ENCODE results near the gene CLHC1.
"Not testable (repeated sequence)": the region's sequence is repeated elsewhere in the genome, so short reads cannot be mapped to it uniquely, and the experiment has no call there.

DNA sequence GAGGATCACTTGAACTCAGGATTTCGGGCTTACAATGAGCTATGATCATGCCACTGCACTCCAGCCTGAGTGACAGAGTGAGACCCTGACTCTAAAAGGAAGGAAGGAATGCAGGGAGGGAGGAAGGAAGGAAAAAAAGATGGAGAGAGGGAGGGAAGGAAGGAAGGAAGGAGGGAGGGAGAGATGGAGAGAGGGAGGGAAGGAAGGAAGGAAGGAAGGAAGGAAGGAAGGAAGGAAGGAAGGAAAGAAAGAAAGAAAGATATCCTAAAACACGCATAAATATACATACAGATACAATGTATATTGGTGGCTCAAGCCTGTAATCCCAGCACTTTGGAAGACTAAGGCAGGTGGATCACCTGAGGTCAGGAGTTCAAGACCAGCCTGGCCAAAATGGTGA lies 42.3 kb upstream of the CLHC1 start:
- TF ChIP-seq TAF1 (IDR thresholded peaks at IDR 0.05; ENCODE audit: low read depth, low read length); POLR2A (IDR thresholded peaks at IDR 0.05; ENCODE audit: low read depth, low read length); POU2F2 (IDR thresholded peaks at IDR 0.05; ENCODE audit: low read depth, low read length); PAX5 (IDR thresholded peaks at IDR 0.05; ENCODE audit: insufficient read depth, low read length, severe bottlenecking); POLR2AphosphoS5 (IDR thresholded peaks at IDR 0.05; ENCODE audit: low read depth, low read length): not testable (repeated sequence)

Data from GM12891 (cell line).